HCT116 (cell line): Measurements from ENCODE around the gene GALNT14.

Experiments used
- CBX3 ChIP-seq: IDR thresholded peaks from 2 replicates; pipeline ENCODE4 v1.6.1; 2012; ENCODE audit warnings: low read depth
- ELF1 ChIP-seq: IDR thresholded peaks from 2 replicates; pipeline ENCODE4 v1.6.1; 2012; ENCODE audit warnings: low read depth, borderline replicate concordance
- EZH2 ChIP-seq: fragments of 200-600 bp; sonication (generic); IDR thresholded peaks from 2 replicates; pipeline ENCODE4 v1.6.1; 2017; ENCODE audit warnings: antibody characterized with exemption, mixed run types
- RAD21 ChIP-seq: IDR thresholded peaks from 2 replicates; pipeline ENCODE4 v1.6.1; 2012; ENCODE audit warnings: low read depth, mild to moderate bottlenecking

DNA sequence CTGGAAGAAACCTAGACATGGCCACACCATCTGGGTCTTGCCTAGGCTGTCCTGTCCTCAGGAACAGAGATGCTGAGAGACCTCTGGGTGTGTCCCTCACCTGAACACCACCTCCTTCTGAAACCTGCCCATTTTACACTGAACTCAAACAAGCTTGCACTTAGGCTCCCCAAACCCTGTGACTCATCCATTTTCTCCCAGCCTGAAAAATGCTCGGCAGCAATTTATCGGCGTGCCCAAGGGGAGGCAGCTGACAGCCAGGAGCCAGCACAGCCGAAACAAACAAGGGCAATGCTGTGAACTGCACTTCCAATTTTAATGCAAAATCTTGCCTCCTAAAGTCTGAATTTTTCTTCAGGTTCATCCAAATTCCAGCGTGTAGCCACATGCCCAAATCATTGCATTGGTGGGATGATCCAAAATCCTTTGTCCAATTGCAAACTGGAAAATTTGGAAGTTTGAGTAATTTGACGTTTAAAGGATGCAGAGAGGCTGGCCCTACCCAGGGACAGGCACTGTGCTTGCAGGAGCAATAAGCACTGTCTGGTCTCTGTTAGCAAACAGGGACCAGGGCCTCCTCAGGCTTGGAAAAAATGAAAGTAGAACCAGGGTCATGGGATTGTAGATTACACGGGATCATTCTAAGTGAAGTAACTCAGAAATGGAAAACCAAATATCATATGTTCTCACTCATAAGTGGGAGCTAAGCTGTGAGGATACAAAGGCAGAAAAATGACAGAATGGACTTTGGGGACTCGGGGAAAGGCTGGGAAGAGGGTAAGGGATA, 67.7 kb downstream of the GALNT14 start:
- TF ChIP-seq CBX3: no peak
- no peak for TF ChIP-seq ELF1
- no peak for TF ChIP-seq EZH2
- TF ChIP-seq RAD21: no peak
